Prostate gland (tissue), 2 donors: ENCODE data around the gene DPH3. TPM values are rescaled to one million over a fixed set of nuclear protein-coding genes. Genes with fewer than 3 reads are reported as not detected.
"Not testable (repeated sequence)": the region's sequence is repeated elsewhere in the genome, so short reads cannot be mapped to it uniquely, and the experiment has no call there.

Experiments
- DNase-seq: peaks from one replicate; pipeline ENCODE4 v3.0.0-alpha.2; 2019; ENCODE audit warnings: low spot score
- H3K27ac ChIP-seq, 2 donors: fragments of 200-600 bp; sonication (generic); 2 replicates each; pipeline ENCODE4 v1.5.1; 2017 to 2019
- H3K27me3 ChIP-seq: fragments of 200-600 bp; sonication (generic); replicated peaks from 2 replicates; pipeline ENCODE4 v1.5.1; 2019; ENCODE audit not compliant: insufficient read depth
- H3K36me3 ChIP-seq, 2 donors: fragments of 200-600 bp; sonication (generic); 1 replicate in 1 of 2; 2 replicates in 1 of 2; pipeline versions ENCODE4 v1.5.1 to v1.8.1; 2017 to 2019
- H3K4me1 ChIP-seq: fragments of 200-600 bp; sonication (generic); replicated peaks from 2 replicates; pipeline ENCODE4 v1.5.1; 2019
- H3K4me3 ChIP-seq, 2 donors: fragments of 200-600 bp; sonication (generic); 2 replicates each; pipeline ENCODE4 v1.5.1; 2017 to 2019
- H3K9me3 ChIP-seq: fragments of 200-600 bp; sonication (generic); 2 replicates; pipeline ENCODE4 v1.5.1; 2017
- POLR2A ChIP-seq: fragments of 450-650 bp; IDR thresholded peaks from one replicate; pipeline ENCODE4 v1.6.1; 2016; ENCODE audit warnings: antibody characterized with exemption, mild to moderate bottlenecking
- POLR2AphosphoS5 ChIP-seq: sonication (generic); formaldehyde crosslinking; IDR thresholded peaks from one replicate; pipeline ENCODE4 v1.6.1; 2017; ENCODE audit warnings: antibody characterized with exemption
- WGBS: methylation state at CpG from one replicate; pipeline ENCODE4 v1.1.5; 2018; 5-methylcytosine and 5-hydroxymethylcytosine counted together
- intact Hi-C: fragments of 100-400 bp; cut with DNase I; formaldehyde crosslinking; loops from one replicate; pipeline ENCODE4 v1.14.2; 2022
- total RNA-seq, 2 donors: library from RNA; depleted of rRNA; stranded (reverse); fragments of >200 nt; gene quantifications; one replicate each; pipeline ENCODE4 v1.1.0, GENCODE V29; 2016
- TF ChIP-seq, protein P1 (sequence below), 4 experiments: fragments of 200-600 bp in 2 of 4; fragments of 450-650 bp in 2 of 4; sonication (generic) in 2 of 4; IDR thresholded peaks; 1 replicate in 3 of 4; 2 replicates in 1 of 4; pipeline ENCODE4 v1.5.1; 2016 to 2019; ENCODE audit warnings: antibody characterized with exemption in 4 of 4, mild to moderate bottlenecking in 2 of 4, moderate library complexity in 2 of 4

Gene DPH3
- 10 to 100 TPM; 12.4 to 13.8 TPM for total RNA-seq

DNA sequence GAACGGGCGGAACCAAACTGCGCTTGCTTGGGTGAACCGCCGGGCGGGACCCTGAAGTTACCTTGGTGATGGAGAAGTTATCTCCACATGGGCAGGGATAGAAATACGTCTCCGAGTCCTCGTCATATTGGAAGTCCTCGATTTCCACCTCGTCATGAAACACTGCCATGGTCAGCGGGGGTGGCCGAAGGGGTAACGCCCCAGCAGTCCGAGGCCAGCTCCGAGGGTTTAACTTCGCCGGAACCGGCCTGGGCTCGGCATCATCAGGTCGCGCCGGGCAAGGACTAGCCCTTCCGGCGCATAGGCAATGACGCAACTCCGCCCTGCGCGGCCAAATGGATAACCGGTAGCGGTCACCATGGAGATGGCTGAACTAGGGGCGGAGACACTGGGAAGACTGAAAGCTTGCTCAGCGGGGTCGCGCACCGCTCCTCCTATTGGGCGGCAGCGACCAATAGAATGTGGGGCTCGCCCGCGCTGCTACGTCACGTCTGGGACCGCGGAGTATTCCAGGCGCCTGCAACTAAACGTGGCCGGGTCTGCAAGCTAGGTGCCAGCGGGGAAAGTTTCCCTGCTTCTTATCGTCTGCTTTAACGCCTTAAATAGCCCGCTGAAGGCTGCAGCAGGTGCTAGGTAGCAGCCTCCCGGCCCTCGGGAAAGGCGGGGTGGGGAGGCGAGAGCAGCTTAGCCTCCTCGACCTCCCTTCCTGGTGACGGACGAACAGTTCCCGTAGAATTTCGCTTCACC lies at the start of gene DPH3, which contains the start of gene OXNAD1:
Gene DPH3, minus strand, starts transcription at position 236 of the 747 bp plus-strand sequence. Its CDS starts 67 bp downstream, at position 169.
Gene OXNAD1, plus strand, starts transcription at position 505 of the 747 bp plus-strand sequence. CDS start 5,741 bp downstream, outside the sequence.
- no peaks in the 10 kb centered on the region for H3K27me3 ChIP-seq
- WGBS, result under 1% methylated on average over 61 of the region's 61 CpGs
- no peaks in the 10 kb centered on the region for H3K9me3 ChIP-seq
- peak; percentile 99 for DNase-seq
- H3K4me3 ChIP-seq, result peak within 1 kb of the TSS; percentile 59 to 83
- H3K27ac ChIP-seq, result peak within 1 kb of the TSS; percentile 83 to 85
- peak; percentile 72 for TF ChIP-seq POLR2A
- TF ChIP-seq, protein P1, sequence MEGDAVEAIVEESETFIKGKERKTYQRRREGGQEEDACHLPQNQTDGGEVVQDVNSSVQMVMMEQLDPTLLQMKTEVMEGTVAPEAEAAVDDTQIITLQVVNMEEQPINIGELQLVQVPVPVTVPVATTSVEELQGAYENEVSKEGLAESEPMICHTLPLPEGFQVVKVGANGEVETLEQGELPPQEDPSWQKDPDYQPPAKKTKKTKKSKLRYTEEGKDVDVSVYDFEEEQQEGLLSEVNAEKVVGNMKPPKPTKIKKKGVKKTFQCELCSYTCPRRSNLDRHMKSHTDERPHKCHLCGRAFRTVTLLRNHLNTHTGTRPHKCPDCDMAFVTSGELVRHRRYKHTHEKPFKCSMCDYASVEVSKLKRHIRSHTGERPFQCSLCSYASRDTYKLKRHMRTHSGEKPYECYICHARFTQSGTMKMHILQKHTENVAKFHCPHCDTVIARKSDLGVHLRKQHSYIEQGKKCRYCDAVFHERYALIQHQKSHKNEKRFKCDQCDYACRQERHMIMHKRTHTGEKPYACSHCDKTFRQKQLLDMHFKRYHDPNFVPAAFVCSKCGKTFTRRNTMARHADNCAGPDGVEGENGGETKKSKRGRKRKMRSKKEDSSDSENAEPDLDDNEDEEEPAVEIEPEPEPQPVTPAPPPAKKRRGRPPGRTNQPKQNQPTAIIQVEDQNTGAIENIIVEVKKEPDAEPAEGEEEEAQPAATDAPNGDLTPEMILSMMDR (IDR thresholded peaks at IDR 0.05), result peak in 3 of 4 experiments; percentile 12 to 41 (median 38)
- TF ChIP-seq POLR2AphosphoS5, result peak; percentile 99
- intact Hi-C loops, result no loop called here
- no peaks in the 10 kb centered on the region for H3K36me3 ChIP-seq
- peaks cover 10% of the 10 kb centered on the region for H3K4me1 ChIP-seq

DNA sequence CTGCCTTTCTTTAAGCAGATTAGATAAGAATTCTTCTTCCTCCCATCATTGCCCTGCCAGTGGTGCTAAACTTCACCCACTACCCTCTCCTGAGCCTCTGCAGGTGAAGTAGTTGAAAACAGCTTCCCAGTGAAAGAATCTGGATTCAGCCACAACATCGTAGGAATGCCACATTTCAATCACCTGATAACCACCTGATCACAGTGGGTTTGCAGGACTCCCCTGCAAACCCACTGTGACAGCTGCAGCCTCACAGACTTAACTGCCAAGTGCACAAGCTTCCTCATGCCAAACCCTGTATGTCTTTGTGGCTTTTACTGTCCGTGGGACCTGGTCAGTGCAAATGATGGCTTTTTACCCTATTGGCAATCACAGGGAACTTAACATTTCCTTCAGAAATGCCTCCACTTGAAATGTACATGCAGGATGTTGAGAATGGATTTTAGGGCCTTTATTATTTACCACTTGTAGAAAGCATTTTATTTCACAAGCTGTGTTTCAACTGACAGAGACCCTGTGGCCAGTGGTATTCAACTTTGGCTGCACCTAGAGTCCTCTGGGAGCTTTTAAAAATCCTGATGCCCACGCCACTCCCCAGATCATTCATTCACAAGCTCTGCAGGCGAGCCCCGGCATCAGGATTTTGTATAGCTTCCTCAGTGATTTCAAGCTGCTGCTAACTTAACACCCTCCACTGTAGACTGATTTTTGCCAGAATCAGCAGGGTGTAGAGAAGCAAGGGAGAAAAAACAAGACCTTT lies 49.3 kb upstream of the DPH3 start:
- 88% methylated on average over 5 of the region's 5 CpGs for WGBS
- H3K27me3 ChIP-seq, result no peaks in the 10 kb centered on the region
- DNase-seq, result no peak
- H3K4me3 ChIP-seq, result no peak overlapping the region
- H3K36me3 ChIP-seq, result no peaks in the 10 kb centered on the region
- no peaks in the 10 kb centered on the region for H3K9me3 ChIP-seq
- no peaks in the 10 kb centered on the region for H3K4me1 ChIP-seq
- intact Hi-C loops, result no loop called here
- no peak overlapping the region for H3K27ac ChIP-seq
- TF ChIP-seq POLR2AphosphoS5, result no peak

DNA sequence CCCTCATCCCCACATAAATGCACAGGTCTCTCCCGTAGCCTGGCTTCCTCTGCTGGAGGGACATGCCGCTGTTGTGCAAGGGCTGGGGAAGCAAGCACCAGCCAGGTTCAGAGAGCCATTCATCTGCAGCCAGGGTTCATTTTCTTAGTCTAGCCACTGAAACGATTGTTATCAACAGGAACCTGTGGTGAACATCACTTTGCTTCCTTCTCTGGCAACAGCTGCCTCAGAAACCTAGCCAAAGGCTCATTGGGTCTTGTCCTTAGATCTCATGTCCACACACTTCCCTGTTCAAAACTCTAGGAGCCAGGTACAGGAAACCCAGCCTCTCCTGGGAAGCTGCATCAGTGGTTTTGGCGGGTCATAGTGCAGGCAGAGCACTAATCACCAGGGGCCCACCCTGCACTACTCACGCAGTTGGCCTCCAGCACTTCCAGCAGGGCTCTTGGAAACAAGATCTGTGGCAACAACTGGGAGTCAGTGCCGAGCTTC lies 47.3 kb upstream of the DPH3 start:
- H3K4me3 ChIP-seq, result no peak overlapping the region
- H3K4me1 ChIP-seq, result no peaks in the 10 kb centered on the region
- no peaks in the 10 kb centered on the region for H3K36me3 ChIP-seq
- no peak for DNase-seq
- no peak overlapping the region for H3K27ac ChIP-seq
- intact Hi-C loops, result no loop called here
- TF ChIP-seq POLR2A (no peak), POLR2AphosphoS5 (no peak)
- TF ChIP-seq, protein P1 (IDR thresholded peaks at IDR 0.05), result no peak
- H3K9me3 ChIP-seq, result no peaks in the 10 kb centered on the region
- WGBS, result 69% methylated on average over 6 of the region's 6 CpGs
- no peaks in the 10 kb centered on the region for H3K27me3 ChIP-seq

DNA sequence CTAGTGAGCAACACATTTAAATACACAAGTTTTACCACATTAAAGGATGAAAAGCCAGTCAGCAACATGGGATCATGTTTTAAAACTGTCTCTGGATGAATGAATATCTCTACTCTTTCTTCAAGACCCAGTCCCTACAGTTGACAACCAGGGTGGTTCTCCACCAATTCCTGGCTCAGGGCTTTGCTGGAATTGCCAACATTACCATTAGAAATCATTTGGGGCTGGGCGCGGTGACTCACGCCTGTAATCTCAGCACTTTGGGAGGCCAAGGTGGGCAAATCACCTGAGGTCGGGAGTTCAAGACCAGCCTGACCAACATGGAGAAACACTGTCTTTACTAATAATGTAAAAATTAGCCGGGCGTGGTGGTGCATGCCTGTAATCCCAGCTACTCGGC lies 45.7 kb upstream of the DPH3 start:
- WGBS, result 98% methylated on average over 7 of the region's 7 CpGs
- DNase-seq, H3K27me3 ChIP-seq, H3K36me3 ChIP-seq, H3K9me3 ChIP-seq, H3K4me3 ChIP-seq, H3K4me1 ChIP-seq, H3K27ac ChIP-seq, intact Hi-C loops: not testable (repeated sequence)

DNA sequence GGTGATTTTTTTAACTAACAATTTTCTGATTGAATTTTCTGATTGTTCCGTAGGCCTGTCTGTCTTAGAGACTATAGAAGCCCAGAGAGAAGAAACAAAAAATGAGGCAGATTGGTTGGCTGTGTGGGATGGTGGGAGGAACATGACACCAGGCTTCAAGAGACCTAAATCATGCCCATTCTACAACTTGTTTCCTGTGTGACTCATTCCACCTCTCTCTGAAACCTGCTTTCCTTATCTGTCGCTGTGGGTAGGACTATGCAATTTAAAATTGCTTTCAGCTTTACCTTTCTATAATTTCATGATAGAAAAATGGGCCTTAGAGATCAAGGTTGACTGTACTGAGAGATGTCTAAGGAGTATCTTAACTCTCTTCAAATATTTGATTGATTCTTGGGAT lies 44.8 kb upstream of the DPH3 start:
- intact Hi-C loops, result no loop called here
- Histone ChIP-seq H3K4me1 (no peaks in the 10 kb centered on the region), H3K27ac (no peak overlapping the region), H3K36me3 (no peaks in the 10 kb centered on the region), H3K4me3 (no peak overlapping the region), H3K9me3 (no peaks in the 10 kb centered on the region), H3K27me3 (no peaks in the 10 kb centered on the region)
- no peak for DNase-seq
- TF ChIP-seq, protein P1 (IDR thresholded peaks at IDR 0.05), result no peak
- TF ChIP-seq POLR2AphosphoS5 (no peak), POLR2A (no peak)
- WGBS, result 79% methylated on average over 1 of the region's 2 CpGs
